ENCODE measurements around the gene YBX1.
"Not testable (repeated sequence)": the region's sequence is repeated elsewhere in the genome, so short reads cannot be mapped to it uniquely, and the experiment has no call there.

Gene YBX1

DNA sequence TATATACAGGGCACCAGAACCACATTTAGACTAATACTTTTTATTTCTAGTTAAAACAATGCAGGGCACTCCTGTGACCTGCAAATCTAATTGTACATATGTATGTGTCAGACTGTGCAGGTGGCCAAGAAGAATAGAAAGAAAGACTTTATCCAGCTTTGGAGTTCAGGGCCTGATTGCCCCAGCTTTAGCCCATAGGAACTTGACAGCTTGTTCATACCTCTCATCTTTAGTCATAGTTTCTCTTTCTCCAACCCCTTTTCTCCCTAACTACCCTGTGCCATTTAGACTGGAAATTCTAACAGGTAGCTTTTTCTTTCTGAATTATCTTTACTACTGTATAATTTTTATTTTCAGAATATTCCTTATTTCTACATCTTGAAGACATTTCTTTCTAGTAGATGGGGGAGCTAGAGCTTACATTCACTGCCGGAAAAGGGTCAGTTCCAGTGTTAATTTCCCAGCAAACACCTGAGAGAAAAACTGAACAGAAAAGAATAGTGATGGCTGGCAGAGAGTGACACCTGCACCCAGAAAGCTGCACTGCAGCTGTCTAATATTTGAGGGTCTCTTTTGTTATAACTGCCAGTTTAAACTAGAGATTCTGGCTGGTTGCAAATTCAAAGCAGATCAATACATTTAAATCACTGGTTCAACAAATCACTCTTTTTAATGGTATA lies 8.4 kb downstream of the YBX1 start:
- no peak for DNase-seq (ENCODE audit: low spot score)

DNA sequence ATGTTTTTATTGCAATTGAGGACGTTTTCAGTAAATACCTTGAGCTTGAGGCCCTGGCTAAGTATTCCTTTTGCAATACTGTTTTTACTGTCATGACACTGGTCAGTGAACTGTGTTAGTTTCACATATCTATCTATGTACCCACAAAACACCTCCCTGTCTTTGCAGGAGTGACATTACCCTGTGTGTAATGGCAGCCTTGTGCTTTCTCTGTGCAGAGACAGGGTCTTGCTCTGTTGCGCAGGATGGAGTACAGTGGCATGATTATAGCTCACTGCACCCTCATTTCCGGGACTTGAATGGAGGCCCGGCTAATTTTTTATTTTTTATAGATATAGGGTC lies 8.9 kb downstream of the YBX1 start:
- DNase-seq (ENCODE audit: low spot score): no peak

DNA sequence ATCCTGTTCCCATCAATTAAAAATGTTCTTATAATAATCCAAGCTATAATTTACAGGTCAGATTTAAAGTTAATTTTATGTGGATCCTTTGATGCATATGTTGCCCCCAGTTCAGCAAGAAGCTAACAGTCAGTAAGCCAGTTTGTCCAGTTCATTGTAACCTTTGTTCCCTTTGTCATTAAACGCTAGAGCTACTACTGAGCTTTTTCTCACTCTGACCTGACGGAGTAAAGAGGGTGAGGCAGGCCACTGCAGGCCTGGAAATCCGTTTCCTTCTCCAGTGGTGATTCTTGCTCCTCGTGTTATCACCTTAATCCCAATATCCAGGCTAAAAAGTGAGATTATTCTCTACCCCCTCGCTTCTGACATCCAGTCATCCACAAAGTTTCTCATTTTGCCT lies 10.2 kb downstream of the YBX1 start:
- peak; percentile 66 for DNase-seq (ENCODE audit: low spot score)

GRCh38 chr1:42692911-42693310 lies 10.7 kb downstream of the YBX1 start:
- no peak for DNase-seq (ENCODE audit: low spot score)

- no peak for DNase-seq (ENCODE audit: low spot score)
Observed at GRCh38 chr1:42698081-42698813, 16.0 kb downstream of the YBX1 start.

GRCh38 chr1:42700006-42700405 lies 17.8 kb downstream of the YBX1 start:
- no peak for DNase-seq (ENCODE audit: low spot score)

- no peak for DNase-seq (ENCODE audit: low spot score)
Observed at GRCh38 chr1:42703888-42704464, 21.8 kb downstream of the YBX1 start.

GRCh38 chr1:42712808-42713207 lies 30.6 kb downstream of the YBX1 start:
- not testable (repeated sequence) for DNase-seq (ENCODE audit: low spot score)

- DNase-seq (ENCODE audit: low spot score): no peak
Observed at GRCh38 chr1:42713293-42713692, 31.1 kb downstream of the YBX1 start.

DNA sequence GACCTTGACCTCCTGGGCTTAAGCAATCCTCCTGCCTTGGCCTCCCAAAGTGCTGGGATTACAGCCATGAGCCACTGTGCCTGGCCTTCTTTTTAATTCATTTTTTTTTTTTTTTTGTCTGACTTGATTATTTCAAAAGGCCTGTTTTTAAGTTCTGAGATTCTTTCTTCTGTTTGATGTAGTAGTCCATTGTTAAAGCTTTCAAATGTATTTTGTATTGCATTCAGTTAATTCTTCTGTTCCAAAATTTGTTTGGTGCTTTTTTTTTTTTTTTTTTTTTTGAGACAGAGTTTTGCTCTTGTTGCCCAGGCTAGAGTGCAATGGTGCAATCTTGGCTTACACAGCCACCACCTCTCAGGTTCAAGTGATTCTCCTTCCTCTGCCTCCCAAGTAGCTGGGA lies 32.2 kb downstream of the YBX1 start:
- not testable (repeated sequence) for DNase-seq (ENCODE audit: low spot score)

DNA sequence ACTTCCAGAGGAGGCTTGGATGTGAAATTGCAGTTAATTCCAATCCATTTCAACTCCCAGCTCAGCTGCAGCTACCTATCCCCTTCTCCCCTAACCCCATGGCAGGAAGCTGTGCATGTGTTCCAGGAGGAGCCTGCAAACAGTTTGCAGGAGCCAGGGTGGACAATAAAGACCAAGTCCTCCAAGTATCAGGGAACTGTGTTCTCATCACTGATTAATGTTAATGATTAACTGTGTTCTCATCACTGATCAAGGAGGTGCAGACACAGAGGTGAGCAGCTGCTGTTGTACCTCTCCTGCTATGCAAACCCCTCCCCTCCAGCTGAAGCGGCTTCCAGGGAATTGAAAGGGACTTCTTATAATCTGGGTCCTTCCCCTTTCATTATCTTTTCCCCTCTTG lies 38.6 kb downstream of the YBX1 start:
- DNase-seq (ENCODE audit: low spot score): no peak

DNA sequence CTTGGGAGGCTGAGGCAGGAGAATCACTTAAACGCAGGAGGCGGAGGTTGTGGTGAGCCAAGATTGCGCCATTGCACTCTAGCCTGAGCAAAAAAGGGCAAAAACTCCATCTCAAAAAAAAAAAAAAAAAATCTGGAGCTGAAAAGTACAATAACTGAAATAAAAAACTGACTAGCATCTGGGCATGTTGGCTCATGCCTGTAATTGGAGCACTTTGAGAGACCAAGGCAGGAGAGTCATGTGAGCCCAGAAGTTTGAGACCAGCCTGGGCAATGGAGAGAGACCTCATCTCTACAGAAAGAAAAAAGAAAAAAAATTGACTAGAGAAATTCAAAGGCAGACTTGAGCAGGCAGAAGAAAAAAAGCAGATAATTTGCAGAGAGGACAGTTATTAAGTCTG lies 39.7 kb downstream of the YBX1 start:
- no peak for DNase-seq (ENCODE audit: low spot score)

DNA sequence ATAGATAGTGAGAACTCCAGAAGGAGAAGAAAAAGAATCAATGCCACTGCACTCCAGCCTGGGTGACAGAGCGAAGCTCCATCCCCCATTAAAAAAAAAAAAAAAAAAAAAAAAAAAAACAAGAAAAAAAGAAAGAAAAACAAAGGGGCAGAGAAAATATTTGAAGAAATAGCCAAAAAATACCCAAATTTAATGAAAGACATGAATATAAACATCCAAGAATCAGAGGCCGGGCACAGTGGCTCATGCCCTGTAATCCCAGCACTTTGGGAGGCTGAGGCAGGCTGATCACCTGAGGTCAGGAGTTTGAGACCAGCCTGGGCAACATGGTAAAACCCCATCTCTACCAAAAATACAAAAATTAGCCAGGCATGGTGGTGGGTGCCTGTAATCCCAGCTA lies 40.2 kb downstream of the YBX1 start:
- not testable (repeated sequence) for DNase-seq (ENCODE audit: low spot score)

DNA sequence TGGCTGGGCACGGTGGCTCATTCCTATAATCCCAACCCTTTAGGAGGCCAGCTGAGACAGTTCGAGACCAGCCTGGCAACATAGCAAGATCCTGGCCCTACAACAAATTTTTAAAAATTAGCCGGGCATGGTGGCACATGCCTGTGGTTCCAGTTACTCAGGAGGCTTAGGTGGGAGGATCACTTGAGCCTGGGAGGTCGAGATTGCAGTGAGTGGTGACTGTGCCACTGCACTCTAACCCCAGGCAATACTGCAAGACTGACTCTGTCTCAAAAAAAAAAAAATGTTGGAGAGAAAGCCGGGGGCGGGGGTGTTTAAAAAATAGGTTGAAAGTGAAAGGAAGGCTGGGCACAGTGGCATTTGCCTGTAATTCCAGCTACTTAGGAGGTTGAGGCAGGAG lies 41.3 kb downstream of the YBX1 start:
- DNase-seq (ENCODE audit: low spot score): no peak

- DNase-seq (ENCODE audit: low spot score): not testable (repeated sequence)
Observed at GRCh38 chr1:42725820-42726219, 43.6 kb downstream of the YBX1 start.

DNA sequence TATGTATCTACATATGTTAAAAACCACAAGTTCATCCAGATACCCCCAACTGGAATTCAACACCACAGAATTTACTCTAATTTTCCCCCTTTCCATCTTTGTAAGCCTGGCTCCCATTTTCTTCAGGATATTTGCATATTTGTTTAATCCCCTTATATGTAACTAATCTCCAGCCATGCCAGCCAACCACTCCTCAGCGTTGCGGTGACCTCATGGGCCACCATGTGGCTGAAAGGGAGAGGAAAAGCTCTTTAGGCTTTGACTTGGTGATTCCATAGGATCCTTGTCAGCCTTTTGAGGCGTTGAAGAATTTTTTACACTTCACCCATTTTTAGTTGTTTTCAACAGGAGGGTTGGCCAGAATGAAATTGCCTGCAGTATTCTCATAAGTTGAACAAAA lies 47.8 kb downstream of the YBX1 start:
- no peak for DNase-seq (ENCODE audit: low spot score)

- DNase-seq (ENCODE audit: low spot score): peak; percentile 14
Observed at GRCh38 chr1:42730988-42731387, 48.8 kb downstream of the YBX1 start.

DNA sequence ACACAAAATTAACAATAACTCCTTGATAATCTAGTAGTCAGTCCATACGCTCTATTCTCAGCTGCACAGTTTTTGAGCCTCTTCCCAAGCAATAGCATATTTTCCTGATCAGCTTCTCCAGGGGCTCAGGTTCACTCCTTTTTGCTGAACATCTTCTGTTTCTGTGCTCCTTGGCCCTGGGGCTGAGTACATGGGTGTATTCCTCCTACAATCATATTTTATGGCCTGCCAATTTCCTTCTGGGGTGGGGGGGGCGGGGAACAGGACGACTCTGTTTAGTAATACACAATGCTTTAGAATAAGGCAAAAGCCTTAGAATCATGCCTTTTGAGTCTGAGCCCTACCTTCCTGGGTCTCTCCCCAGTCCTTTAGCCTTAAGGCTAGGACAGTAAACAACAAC lies 49.4 kb downstream of the YBX1 start:
- DNase-seq (ENCODE audit: low spot score): no peak

DNA sequence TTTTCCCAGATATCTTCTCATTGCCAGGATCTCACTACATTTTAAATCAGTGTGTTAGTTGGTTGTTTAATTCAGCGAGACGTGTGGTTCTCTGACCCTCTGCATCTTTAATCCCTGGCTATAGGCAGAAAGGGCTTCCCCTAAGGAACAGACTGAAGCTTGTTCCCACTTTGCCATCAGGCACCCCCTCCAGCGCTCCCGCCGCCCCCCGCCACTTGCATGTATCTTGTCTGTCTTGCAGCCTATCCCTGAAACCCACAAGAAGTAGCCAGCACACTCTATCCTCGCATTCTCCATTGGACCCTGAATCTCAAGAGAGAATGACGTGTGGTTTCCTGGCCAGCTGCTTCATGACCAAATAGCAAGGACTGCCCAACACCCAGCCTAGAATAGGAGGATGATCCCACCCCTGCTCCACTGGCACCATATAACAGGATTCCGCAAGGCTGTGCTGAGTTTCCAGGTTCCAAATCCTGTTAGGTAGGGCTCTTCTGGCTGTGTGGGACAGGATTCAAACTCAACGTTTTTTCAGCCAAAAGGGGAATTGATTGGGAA lies 50.0 kb downstream of the YBX1 start:
- no peak for DNase-seq (ENCODE audit: low spot score)

GRCh38 chr1:42733415-42734200 lies 51.4 kb downstream of the YBX1 start:
- no peak for DNase-seq (ENCODE audit: low spot score)

GRCh38 chr1:42734201-42735035 lies 52.2 kb downstream of the YBX1 start:
- no peak for DNase-seq (ENCODE audit: low spot score)

DNA sequence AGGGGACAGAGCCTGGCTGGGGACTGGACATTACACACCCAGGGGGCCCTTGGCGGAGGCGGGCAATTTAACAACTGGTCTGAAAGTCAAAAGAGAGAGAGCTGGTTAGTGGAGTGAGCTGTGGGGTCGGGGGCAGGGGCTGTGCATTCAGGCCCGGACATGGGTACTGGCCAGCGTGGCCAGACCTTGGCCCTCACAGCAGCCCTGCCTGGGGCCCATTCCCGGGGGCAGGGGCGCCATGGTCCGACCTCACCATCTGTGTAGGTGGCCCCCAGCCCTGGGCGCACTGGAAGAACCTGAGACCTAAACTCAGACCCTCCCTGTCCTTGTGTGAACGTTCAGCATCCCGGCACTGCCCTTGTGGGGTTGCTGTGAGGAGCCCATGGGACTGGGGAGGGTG lies 52.8 kb downstream of the YBX1 start:
- DNase-seq (ENCODE audit: low spot score): no peak
